A549 treated with RU486 at 1 μM for 4 hours (cell line): ENCODE data around the gene LDLRAD2. TPM values are rescaled to one million over a fixed set of nuclear protein-coding genes. Genes with fewer than 3 reads are reported as not detected.

Experiments
- total RNA-seq: library from RNA; stranded (reverse); fragments of 200-300 nt; extraction: Qiagen RNA extraction; gene quantifications from 5 replicates; pipeline ENCODE4 v1.2.3, GENCODE V29; 2022; ENCODE audit warnings: low read depth

Gene LDLRAD2, protein sequence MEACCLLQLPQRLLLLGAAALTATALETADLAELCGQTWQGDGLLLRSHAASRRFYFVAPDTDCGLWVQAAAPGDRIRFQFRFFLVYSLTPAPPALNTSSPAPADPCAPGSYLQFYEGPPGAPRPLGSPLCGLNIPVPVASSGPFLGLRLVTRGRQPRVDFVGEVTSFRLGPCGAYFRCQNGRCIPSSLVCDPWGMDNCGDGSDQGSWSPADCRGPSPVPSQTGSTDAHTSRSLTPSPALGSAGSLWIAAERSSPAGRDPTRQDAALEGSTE
- 0.05 to 0.10 TPM in 2 of 5 replicates, not detected in the others for total RNA-seq

DNA sequence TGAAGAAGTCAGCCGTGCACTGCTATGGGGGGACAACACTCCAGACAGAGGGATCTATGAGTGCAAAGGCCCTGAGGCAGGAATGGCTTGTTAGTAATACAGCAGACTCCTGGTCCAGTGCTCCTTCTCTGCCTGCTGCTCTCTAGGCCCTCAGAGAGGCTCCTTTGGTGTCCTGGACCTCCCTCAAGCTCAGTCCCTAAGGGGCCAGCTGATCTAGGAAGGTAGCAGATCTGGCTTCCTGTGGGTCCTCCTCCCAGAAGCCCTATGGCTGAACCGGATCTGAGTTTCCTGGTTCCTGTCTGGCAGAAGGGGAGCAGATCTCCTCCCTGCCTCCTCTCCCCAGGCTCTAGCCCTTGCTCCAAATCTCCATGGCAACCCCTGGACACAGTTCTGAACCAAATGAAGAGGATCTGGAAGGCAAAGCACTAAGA, at the start of gene LDLRAD2:
Gene LDLRAD2, plus strand, starts transcription at position 391 of the 431 bp plus-strand sequence. CDS start 187 bp downstream, outside the sequence.

DNA sequence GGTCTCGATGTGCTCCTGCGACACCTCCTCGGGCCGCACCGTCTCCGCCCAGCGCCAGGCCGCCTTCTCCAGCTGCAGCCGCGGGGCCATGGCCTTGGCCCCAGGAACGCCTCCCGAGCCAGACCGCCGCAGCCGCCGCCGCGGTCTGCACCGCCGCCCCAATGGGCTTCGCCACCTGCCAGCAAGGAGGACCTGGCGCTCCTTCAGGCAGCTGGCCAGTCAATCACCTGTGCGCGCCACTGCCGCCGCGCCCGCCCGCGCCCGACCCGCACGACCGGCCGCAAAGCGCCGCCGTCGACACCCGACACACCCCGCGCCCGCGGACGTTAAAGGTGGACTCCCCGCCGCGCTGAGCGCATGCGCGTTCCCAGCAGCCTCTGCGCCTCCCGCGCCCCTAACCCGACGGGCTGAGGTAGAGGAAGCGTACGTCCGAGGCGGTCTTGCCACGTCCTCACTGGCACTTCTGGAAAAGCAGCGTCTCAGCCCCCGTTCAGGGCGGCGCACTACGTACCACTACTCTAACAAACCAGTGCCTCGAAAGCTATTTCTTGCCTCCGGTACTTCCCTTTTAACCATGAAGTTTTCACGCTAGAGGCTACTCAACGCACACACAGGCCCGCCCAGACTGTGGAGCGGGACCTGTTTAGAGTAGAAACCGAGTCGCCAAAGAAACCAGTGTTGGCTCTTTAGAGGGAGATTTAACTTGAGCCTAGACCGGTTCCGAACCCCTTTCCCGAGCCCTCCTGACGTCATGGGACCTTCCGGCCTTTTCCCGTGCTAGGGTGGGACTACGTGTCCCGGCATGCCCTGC, 29.0 kb upstream of the LDLRAD2 start, which contains the start of gene USP48:
Gene USP48, minus strand, starts transcription at position 282 of the 811 bp plus-strand sequence. Its CDS starts 192 bp downstream, at position 90.

Other genes starting within 250 kb of the LDLRAD2 start
- gene RAP1GAP, start 142.9 kb upstream of the LDLRAD2 start, total RNA-seq = 8.6 to 13.1 TPM (median 12.0 TPM) in 5 replicates
- 12.3 to 17.2 TPM (median 16.2 TPM) in 5 replicates for gene USP48, start 29.1 kb upstream of the LDLRAD2 start, total RNA-seq
- gene HSPG2, start 125.0 kb downstream of the LDLRAD2 start, total RNA-seq = 40.7 to 63.0 TPM (median 51.5 TPM) in 5 replicates
- not detected in 5 replicates for gene CELA3B, start 164.8 kb downstream of the LDLRAD2 start, total RNA-seq
- not detected in 5 replicates for gene CELA3A, start 189.4 kb downstream of the LDLRAD2 start, total RNA-seq
- 122 to 215 TPM (median 153 TPM) in 5 replicates for gene CDC42, start 240.4 kb downstream of the LDLRAD2 start, total RNA-seq